IMR-90 (cell line): ENCODE measurements around the gene ATOH8. TPM values are rescaled to one million over a fixed set of nuclear protein-coding genes. Genes with fewer than 3 reads are reported as not detected.

Experiments used
- ATAC-seq: fragments of 200-7000 bp; cut with Tn5 transposase; 2 replicates; pipeline ENCODE4 v1.9.1; 2020; ENCODE audit warnings: low read depth, mild to moderate bottlenecking, moderate library complexity
- BruUV-seq: library from RNA; stranded (reverse); fragments of 400-500 nt; replicated peaks from 2 replicates; lab custom pipeline; 2021; lab: Mats Ljungman, UMichigan
- CTCF ChIA-PET: fragments of 300-600 bp; formaldehyde crosslinking; extraction: SDS; loops from one replicate; lab custom pipeline; 2021; ENCODE audit warnings: antibody characterized with exemption; lab: Yijun Ruan, JAX
- POLR2A ChIA-PET: fragments of 300-600 bp; sonication (Branson Sonifier 250); formaldehyde crosslinking; loops from one replicate; lab custom pipeline; 2022; ENCODE audit warnings: antibody characterized with exemption; ENCODE audit not compliant: unreplicated experiment; lab: Charles Lee
- DNase-seq: peaks from one replicate; pipeline ENCODE4 v3.0.0; 2013
- H2AFZ ChIP-seq: replicated peaks from 2 replicates; pipeline ENCODE3; 2013; ENCODE audit warnings: low read length, mild to moderate bottlenecking; ENCODE audit not compliant: poor library complexity
- H2AK5ac ChIP-seq: 2 replicates; pipeline ENCODE4 v1.6.1; 2013; ENCODE audit warnings: low read depth, low read length, inconsistent platforms
- H2AK9ac ChIP-seq: replicated peaks from 2 replicates; pipeline ENCODE3; 2013; ENCODE audit warnings: mild to moderate bottlenecking, low read depth, low read length, moderate library complexity; ENCODE audit not compliant: poor library complexity
- H2BK120ac ChIP-seq: 2 replicates; pipeline ENCODE4 v1.6.1; 2013; ENCODE audit warnings: low read depth, low read length, inconsistent platforms
- H2BK15ac ChIP-seq: 3 replicates; pipeline ENCODE4 v1.6.1; 2013; ENCODE audit warnings: low read depth, low read length, inconsistent platforms
- H2BK20ac ChIP-seq: 2 replicates; pipeline ENCODE4 v1.6.1; 2013; ENCODE audit warnings: low read depth, mild to moderate bottlenecking, inconsistent platforms, low read length, moderate library complexity
- H2BK5ac ChIP-seq: 2 replicates; pipeline ENCODE4 v1.6.1; 2013; ENCODE audit warnings: mild to moderate bottlenecking, low read depth, low read length, inconsistent platforms; ENCODE audit not compliant: poor library complexity, severe bottlenecking
- H3K14ac ChIP-seq: replicated peaks from 2 replicates; pipeline ENCODE4 v1.6.1; 2013; ENCODE audit warnings: low read depth, low read length, inconsistent platforms
- H3K18ac ChIP-seq: 2 replicates; pipeline ENCODE4 v1.6.1; 2013; ENCODE audit warnings: low read depth, low read length, control low read depth
- H3K23ac ChIP-seq: 2 replicates; pipeline ENCODE4 v1.6.1; 2013; ENCODE audit warnings: low read depth, low read length, inconsistent platforms
- H3K27ac ChIP-seq: 2 replicates; pipeline ENCODE4 v1.5.1; 2013; ENCODE audit warnings: mild to moderate bottlenecking, control low read depth, low read length; ENCODE audit not compliant: insufficient read depth
- H3K27me3 ChIP-seq: 2 replicates; pipeline ENCODE4 v1.6.1; 2013; ENCODE audit warnings: low read length; ENCODE audit not compliant: control insufficient read depth, insufficient read depth
- H3K36me3 ChIP-seq: 2 replicates; pipeline ENCODE4 v1.6.1; 2013; ENCODE audit warnings: low read length, mixed read lengths; ENCODE audit not compliant: control insufficient read depth, insufficient read depth
- H3K4ac ChIP-seq: 2 replicates; pipeline ENCODE4 v1.6.1; 2013; ENCODE audit warnings: low read depth, low read length, inconsistent platforms
- H3K4me1 ChIP-seq: 2 replicates; pipeline ENCODE4 v1.6.1; 2013; ENCODE audit warnings: low read length, mixed read lengths; ENCODE audit not compliant: control insufficient read depth, insufficient read depth
- H3K4me2 ChIP-seq: 2 replicates; pipeline ENCODE4 v1.6.1; 2013; ENCODE audit warnings: low read depth, mild to moderate bottlenecking, control low read depth, low read length, moderate library complexity
- H3K4me3 ChIP-seq: 2 replicates; pipeline ENCODE4 v1.5.1; 2013; ENCODE audit warnings: low read depth, mild to moderate bottlenecking, control low read depth, low read length, moderate library complexity; ENCODE audit not compliant: insufficient read depth
- H3K56ac ChIP-seq: 2 replicates; pipeline ENCODE4 v1.6.1; 2013; ENCODE audit warnings: low read length, inconsistent platforms; ENCODE audit not compliant: insufficient read depth; ENCODE audit errors: extremely low read depth
- H3K79me1 ChIP-seq, 2 experiments: 2 replicates each; pipeline ENCODE4 v1.6.1; 2013; ENCODE audit warnings: low read length in 2 of 2, inconsistent platforms in 1 of 2, low read depth in 1 of 2
- H3K9ac ChIP-seq: 2 replicates; pipeline ENCODE4 v1.6.1; 2013; ENCODE audit warnings: low read depth, low read length, control low read depth
- H3K9me1 ChIP-seq: 2 replicates; pipeline ENCODE4 v1.6.1; 2013; ENCODE audit warnings: low read length, inconsistent platforms; ENCODE audit not compliant: insufficient read depth
- H3K9me3 ChIP-seq: 2 replicates; pipeline ENCODE4 v1.6.1; 2013; ENCODE audit warnings: low read length; ENCODE audit not compliant: control insufficient read depth, insufficient read depth
- H4K20me1 ChIP-seq: 2 replicates; pipeline ENCODE4 v1.6.1; 2013; ENCODE audit warnings: low read length, inconsistent platforms; ENCODE audit not compliant: insufficient read depth
- H4K5ac ChIP-seq: 2 replicates; pipeline ENCODE4 v1.6.1; 2013; ENCODE audit warnings: mild to moderate bottlenecking, low read depth, low read length, control low read depth
- H4K8ac ChIP-seq, 2 experiments: 2 replicates each; pipeline ENCODE4 v1.6.1; 2013; ENCODE audit warnings: low read depth in 2 of 2, low read length in 2 of 2, control low read depth in 1 of 2, inconsistent platforms in 1 of 2
- H4K91ac ChIP-seq: 2 replicates; pipeline ENCODE4 v1.6.1; 2013; ENCODE audit warnings: low read depth, low read length, inconsistent platforms; ENCODE audit not compliant: insufficient read depth
- BHLHE40 ChIP-seq: fragments of 150-350 bp; IDR thresholded peaks from 2 replicates; pipeline ENCODE4 v1.6.1; 2016; ENCODE audit warnings: mild to moderate bottlenecking, low read depth, low read length
- CEBPB ChIP-seq: IDR thresholded peaks from 2 replicates; pipeline ENCODE4 v1.6.1; 2012; ENCODE audit warnings: low read depth, low read length, improper control_type of control experiment
- NFE2L2 ChIP-seq: fragments of 150-350 bp; IDR thresholded peaks from 2 replicates; pipeline ENCODE4 v1.6.1; 2016; ENCODE audit warnings: low read depth, mild to moderate bottlenecking, low read length
- WGBS, 2 experiments: methylation state at CpG; one replicate each; pipeline versions ENCODE4 v1.1.5 to v1.1.7; 2013; ENCODE audit warnings: missing lambda C conversion rate in 2 of 2; ENCODE audit not compliant: insufficient read length in 1 of 2; ENCODE audit errors: extremely low coverage in 2 of 2; 5-methylcytosine and 5-hydroxymethylcytosine counted together
- dilution Hi-C: fragments of 300-500 bp; cut with HindIII; formaldehyde crosslinking; loops from one replicate; pipeline ENCODE4 v1.14.3; 2018; ENCODE audit warnings: low sequenced_read_pairs; ENCODE audit not compliant: unreplicated experiment
- in situ Hi-C: fragments of 300-500 bp; cut with MboI; formaldehyde crosslinking; loops from 3 replicates; pipeline ENCODE4 v1.14.3; 2019; ENCODE audit warnings: low sequenced_read_pairs, inconsistent platforms, mixed read lengths
- intact Hi-C: fragments of 100-400 bp; cut with micrococcal nuclease; formaldehyde crosslinking; loops from 2 replicates; pipeline ENCODE4 v1.10.0; 2022
- polyA plus RNA-seq, 3 experiments: library from polyadenylated mRNA; depleted of rRNA; stranded (reverse); fragments of >200 nt; gene quantifications; 2 replicates each; pipeline ENCODE4 v1.2.3, GENCODE V29; 2012; ENCODE audit warnings: low replicate concordance in 1 of 3
- total RNA-seq: library from RNA; depleted of rRNA; stranded (reverse); fragments of >200 nt; gene quantifications from 2 replicates; pipeline ENCODE4 v1.2.3, GENCODE V29; 2012

Gene ATOH8
- total and polyA plus RNA-seq, 2 of the 4 experiments (the other 2 are of a cell fraction): 7.9 to 9.0 TPM

GRCh38 chr2:85799215-85799956 is 45.6 kb downstream of the ATOH8 start (continued):
- no peak for TF ChIP-seq BHLHE40

GRCh38 chr2:85800586-85800985 is 46.8 kb downstream of the ATOH8 start:
- Histone ChIP-seq H2BK15ac (no peak overlapping the region), H2AFZ (no peak overlapping the region), H3K9me1 (peaks cover 16% of the 10 kb centered on the region), H3K4ac (no peak overlapping the region; the same call in none of the 2 replicates), H3K36me3 (no peaks in the 10 kb centered on the region), H4K5ac (no peak overlapping the region), H3K4me1 (peaks cover 20% of the 10 kb centered on the region), H3K14ac (no peak overlapping the region), H2AK5ac (no peak overlapping the region), H2BK120ac (no peak overlapping the region), H4K8ac (no peak overlapping the region), H3K9me3 (peaks cover 4% of the 10 kb centered on the region), H3K79me1 (no peaks in the 10 kb centered on the region), H3K27ac (no peak overlapping the region), H4K91ac (no peak overlapping the region), H3K9ac (no peak overlapping the region), H4K20me1 (no peaks in the 10 kb centered on the region), H3K18ac (no peak overlapping the region), H2BK5ac (no peak overlapping the region), H3K4me3 (no peak overlapping the region), H3K23ac (no peak overlapping the region), H3K27me3 (no peaks in the 10 kb centered on the region), H3K4me2 (no peak overlapping the region), H2AK9ac (no peak overlapping the region), H3K56ac (no peak overlapping the region), H2BK20ac (no peak overlapping the region; the same call in none of the 2 replicates)
- dilution Hi-C loops: no loop called here
- in situ Hi-C loops: no loop called here
- DNase-seq (no peak), ATAC-seq (no peak)
- WGBS, 2 experiments: 100% methylated on average over 1 of the region's 3 CpGs; no CpG with 5 or more reads in 1 of the 2 experiments
- 0 out of 2 replicates have a peak, but pooled peaks have one; percentile 17 for TF ChIP-seq CEBPB
- TF ChIP-seq NFE2L2: no peak
- no TSS peak for BruUV-seq
- CTCF ChIA-PET: no interaction called here
- POLR2A ChIA-PET: no interaction called here
- intact Hi-C loops: no loop called here
